ENCODE data around the gene CELF4. TPM values are rescaled to one million over a fixed set of nuclear protein-coding genes. Genes with fewer than 3 reads are reported as not detected.

Gene CELF4
- total RNA-seq, 1 experiment from 2014 or later: 0.11 TPM

GRCh38 chr18:37578886-37579513 is 13.4 kb upstream of the CELF4 start:
- peak in 1 of 2 experiments; percentile 2 for DNase-seq
- peak in 1 of 2 experiments; percentile 28 for TF ChIP-seq CTCF (IDR thresholded peaks at IDR 0.05; ENCODE audit: insufficient read depth in 1 of 2, low read depth in 1 of 2, low read length in 1 of 2, severe bottlenecking in 1 of 2, unreplicated experiment in 1 of 2)
- no peaks in the 10 kb centered on the region for H3K9me3 Mint-ChIP-seq (ENCODE audit: unreplicated experiment)
- Histone ChIP-seq H3K4me1 (no peaks in the 10 kb centered on the region), H3K27me3 (replicated peaks; ENCODE audit: control insufficient read depth, insufficient read depth, low read length) (no peaks in the 10 kb centered on the region), H3K4me3 (ENCODE audit: low read depth, low read length) (no peak overlapping the region), H3K36me3 (ENCODE audit: control insufficient read depth, insufficient read depth, low read length) (no peaks in the 10 kb centered on the region), H3K9me3 (no peaks in the 10 kb centered on the region)
- CTCF ChIA-PET: no interaction called here
- POLR2A ChIA-PET: no interaction called here
- no peak overlapping the region for H3K27ac Mint-ChIP-seq (ENCODE audit: unreplicated experiment)
- H3K27me3 Mint-ChIP-seq (ENCODE audit: insufficient read depth, unreplicated experiment): peaks cover 23% of the 10 kb centered on the region
- no peak overlapping the region for H3K4me3 Mint-ChIP-seq (ENCODE audit: unreplicated experiment)
- BruUV-seq (replicated peaks): no TSS peak
- no peaks in the 10 kb centered on the region for H3K36me3 Mint-ChIP-seq (ENCODE audit: insufficient read depth, unreplicated experiment)
- intact Hi-C loops (cut with micrococcal nuclease; ENCODE audit: unreplicated experiment): no loop called here
- no peaks in the 10 kb centered on the region for H3K4me1 Mint-ChIP-seq (ENCODE audit: low read depth, unreplicated experiment)

- H3K4me3 Mint-ChIP-seq (ENCODE audit: unreplicated experiment): no peak overlapping the region
- H3K4me1 Mint-ChIP-seq (ENCODE audit: low read depth, unreplicated experiment): no peaks in the 10 kb centered on the region
- peaks cover 20% of the 10 kb centered on the region for H3K27me3 Mint-ChIP-seq (ENCODE audit: insufficient read depth, unreplicated experiment)
- no TSS peak for BruUV-seq (replicated peaks)
- no peaks in the 10 kb centered on the region for H3K9me3 Mint-ChIP-seq (ENCODE audit: unreplicated experiment)
- ChIA-PET CTCF (no interaction called here), POLR2A (no interaction called here)
- Histone ChIP-seq H3K4me1 (no peaks in the 10 kb centered on the region), H3K36me3 (ENCODE audit: control insufficient read depth, insufficient read depth, low read length) (no peaks in the 10 kb centered on the region), H3K27me3 (replicated peaks; ENCODE audit: control insufficient read depth, insufficient read depth, low read length) (no peaks in the 10 kb centered on the region), H3K4me3 (ENCODE audit: low read depth, low read length) (no peak overlapping the region), H3K9me3 (no peaks in the 10 kb centered on the region)
- no peak overlapping the region for H3K27ac Mint-ChIP-seq (ENCODE audit: unreplicated experiment)
- no peaks in the 10 kb centered on the region for H3K36me3 Mint-ChIP-seq (ENCODE audit: insufficient read depth, unreplicated experiment)
- no peak for DNase-seq
- no peak for TF ChIP-seq CTCF (IDR thresholded peaks at IDR 0.05; ENCODE audit: insufficient read depth in 1 of 2, low read depth in 1 of 2, low read length in 1 of 2, severe bottlenecking in 1 of 2, unreplicated experiment in 1 of 2)
- intact Hi-C loops (cut with micrococcal nuclease; ENCODE audit: unreplicated experiment): no loop called here
Observed at GRCh38 chr18:37578182-37578678, 12.6 kb upstream of the CELF4 start.

- no peaks in the 10 kb centered on the region for H3K9me3 Mint-ChIP-seq (ENCODE audit: unreplicated experiment)
- no peaks in the 10 kb centered on the region for H3K36me3 Mint-ChIP-seq (ENCODE audit: insufficient read depth, unreplicated experiment)
- no peak overlapping the region for H3K4me3 Mint-ChIP-seq (ENCODE audit: unreplicated experiment)
- Histone ChIP-seq H3K9me3 (no peaks in the 10 kb centered on the region), H3K4me3 (ENCODE audit: low read depth, low read length) (no peak overlapping the region), H3K36me3 (ENCODE audit: control insufficient read depth, insufficient read depth, low read length) (no peaks in the 10 kb centered on the region), H3K27me3 (replicated peaks; ENCODE audit: control insufficient read depth, insufficient read depth, low read length) (no peaks in the 10 kb centered on the region), H3K4me1 (no peaks in the 10 kb centered on the region)
- no TSS peak for BruUV-seq (replicated peaks)
- CTCF ChIA-PET: no interaction called here
- POLR2A ChIA-PET: no interaction called here
- peaks cover 16% of the 10 kb centered on the region for H3K27me3 Mint-ChIP-seq (ENCODE audit: insufficient read depth, unreplicated experiment)
- no peak overlapping the region for H3K27ac Mint-ChIP-seq (ENCODE audit: unreplicated experiment)
- DNase-seq: no peak
- TF ChIP-seq CTCF (IDR thresholded peaks at IDR 0.05; ENCODE audit: insufficient read depth in 1 of 2, low read depth in 1 of 2, low read length in 1 of 2, severe bottlenecking in 1 of 2, unreplicated experiment in 1 of 2): no peak
- intact Hi-C loops (cut with micrococcal nuclease; ENCODE audit: unreplicated experiment): no loop called here
- no peaks in the 10 kb centered on the region for H3K4me1 Mint-ChIP-seq (ENCODE audit: low read depth, unreplicated experiment)
Observed at GRCh38 chr18:37577051-37577611, 11.5 kb upstream of the CELF4 start.
